ENCODE measurements around the gene DNAJC19.

DNAJC19 gene

DNA sequence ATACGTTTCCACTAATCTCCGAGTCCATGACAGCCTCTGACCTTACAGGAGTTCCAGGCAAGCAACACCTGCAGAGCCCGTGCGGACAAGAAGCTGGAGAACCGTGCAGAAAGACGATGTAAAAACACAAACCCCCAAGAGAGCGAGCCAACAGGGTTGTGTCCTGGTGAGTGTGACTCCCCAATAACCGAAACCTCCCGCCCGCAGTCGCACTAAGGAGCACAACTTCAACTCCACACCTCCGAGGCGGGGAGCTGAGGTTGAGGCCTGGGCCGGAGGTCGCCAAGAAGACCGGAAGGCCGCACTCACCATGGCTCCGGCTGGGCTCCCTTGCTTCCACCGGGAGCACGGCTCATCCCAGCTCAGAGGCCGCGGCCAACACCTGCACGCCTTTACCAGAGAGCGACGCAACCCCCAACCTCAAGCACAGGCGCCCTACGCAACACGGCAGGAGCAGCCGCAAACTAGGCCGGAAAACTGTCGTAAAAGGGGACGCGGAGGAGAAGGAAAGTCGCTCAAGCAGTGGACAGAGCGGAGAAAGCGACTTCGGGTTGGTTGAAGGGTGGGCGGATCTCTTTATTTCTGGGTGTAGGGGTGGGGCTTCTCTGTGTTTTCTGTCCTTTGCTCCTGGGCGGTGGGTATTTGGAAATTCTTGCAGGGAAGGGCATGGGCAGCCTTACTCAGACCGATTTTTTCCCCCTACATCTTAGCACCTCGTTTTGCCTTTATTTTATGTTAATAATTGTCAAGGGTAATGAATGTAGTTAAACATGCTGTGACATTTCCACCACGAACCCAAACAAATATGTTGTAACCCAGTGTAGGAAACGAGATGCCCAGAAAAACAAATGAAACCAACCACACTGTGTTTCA is at the start of gene DNAJC19:
DNAJC19 (minus strand) TSS at position 446 of the 873 bp plus-strand sequence; CDS start at position 312, 134 bp downstream.
- H3K4me3 ChIP-seq (ENCODE audit: control insufficient read depth, low read depth, low read length): peak within 1 kb of the TSS; percentile 68
- no peak for TF ChIP-seq CTCF (IDR thresholded peaks at IDR 0.05; ENCODE audit: control insufficient read depth, insufficient read depth, low read depth, low read length, missing control alignments)
- DNase-seq (ENCODE audit: low read depth): peak; percentile 91

DNA sequence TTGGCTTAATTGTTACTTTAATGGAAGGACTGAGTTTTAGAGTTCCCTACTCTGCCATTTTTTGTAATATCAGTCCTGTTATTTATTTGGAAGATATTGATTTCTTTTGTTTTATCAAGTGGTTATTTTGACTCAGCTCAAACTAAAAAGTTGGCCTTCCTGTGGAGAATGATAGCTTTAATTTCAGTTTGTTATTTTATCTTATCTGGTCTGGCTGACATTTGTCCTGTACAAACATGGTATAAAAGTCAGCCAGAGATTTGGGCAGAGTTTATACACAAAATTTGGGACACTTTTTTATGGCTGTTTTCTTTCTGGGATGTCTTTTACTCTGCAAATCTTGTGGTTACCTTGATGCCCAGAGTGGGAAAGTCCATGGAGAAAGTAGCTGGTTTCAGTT is 41.4 kb upstream of the DNAJC19 start:
- no peak for TF ChIP-seq CTCF (IDR thresholded peaks at IDR 0.05; ENCODE audit: control insufficient read depth, insufficient read depth, low read depth, low read length, missing control alignments)
- no peak for DNase-seq (ENCODE audit: low read depth)
- H3K4me3 ChIP-seq (ENCODE audit: control insufficient read depth, low read depth, low read length): no peak overlapping the region

DNA sequence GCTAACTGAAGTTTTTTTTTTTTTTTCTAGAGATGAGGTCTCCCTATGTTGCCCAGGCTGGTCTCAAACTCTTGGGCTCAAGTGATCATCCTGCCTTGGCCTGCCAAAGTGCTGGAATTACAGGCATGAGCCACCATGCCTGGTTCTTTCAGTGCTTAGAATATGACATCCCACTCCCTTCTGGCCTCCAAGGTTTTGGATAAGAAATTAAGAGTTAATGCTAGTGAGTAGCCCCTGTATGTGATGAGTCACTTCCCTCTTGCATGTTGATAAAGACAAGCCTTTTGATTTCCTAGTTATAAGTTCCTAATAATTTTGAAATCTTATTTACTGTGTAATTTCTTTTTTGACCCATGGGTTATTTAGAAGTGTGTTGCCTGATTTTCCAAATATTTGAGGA is 35.7 kb upstream of the DNAJC19 start:
- no peak for TF ChIP-seq CTCF (IDR thresholded peaks at IDR 0.05; ENCODE audit: control insufficient read depth, insufficient read depth, low read depth, low read length, missing control alignments)
- no peak overlapping the region for H3K4me3 ChIP-seq (ENCODE audit: control insufficient read depth, low read depth, low read length)
- DNase-seq (ENCODE audit: low read depth): no peak

DNA sequence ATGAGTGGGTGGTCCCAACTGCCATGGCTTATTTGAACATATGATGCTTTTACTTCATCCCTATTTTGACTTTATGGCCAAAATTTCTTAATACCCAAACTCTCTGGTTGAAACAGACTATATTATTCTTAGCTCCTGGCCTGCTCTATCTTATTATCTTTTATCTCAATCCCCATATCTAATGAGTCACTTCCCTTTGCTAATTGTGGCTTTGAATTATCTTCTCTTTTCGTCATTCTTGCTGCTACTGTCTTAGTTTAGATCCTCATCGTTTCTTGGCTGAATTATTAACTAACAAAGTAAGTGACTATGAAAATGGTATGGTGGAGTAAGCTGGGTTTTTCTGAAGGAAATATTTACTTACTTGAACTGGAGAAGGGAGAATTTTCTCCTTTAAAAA is 28.2 kb upstream of the DNAJC19 start:
- no peak for DNase-seq (ENCODE audit: low read depth)
- no peak for TF ChIP-seq CTCF (IDR thresholded peaks at IDR 0.05; ENCODE audit: control insufficient read depth, insufficient read depth, low read depth, low read length, missing control alignments)
- H3K4me3 ChIP-seq (ENCODE audit: control insufficient read depth, low read depth, low read length): no peak overlapping the region

DNA sequence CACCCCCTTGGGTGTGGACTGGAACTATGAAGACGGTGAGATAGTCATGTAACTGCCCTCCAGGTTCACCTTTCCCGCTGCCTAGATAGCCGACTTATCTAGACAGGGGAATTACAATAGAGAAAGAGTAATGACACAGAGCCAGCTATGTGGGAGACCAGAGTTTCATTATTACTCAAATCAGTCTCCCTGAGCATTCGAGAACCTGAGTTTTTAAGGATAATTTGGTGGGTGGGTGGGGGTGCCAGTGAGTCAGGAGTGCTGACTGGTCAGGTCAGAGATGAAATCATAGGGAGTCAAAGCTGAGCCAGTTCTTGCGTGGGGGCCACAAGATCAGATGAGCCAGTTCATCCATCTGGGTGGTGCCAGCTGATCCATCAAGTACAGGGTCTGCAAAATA is 19.7 kb upstream of the DNAJC19 start:
- no peak overlapping the region for H3K4me3 ChIP-seq (ENCODE audit: control insufficient read depth, low read depth, low read length)
- no peak for DNase-seq (ENCODE audit: low read depth)
- TF ChIP-seq CTCF (IDR thresholded peaks at IDR 0.05; ENCODE audit: control insufficient read depth, insufficient read depth, low read depth, low read length, missing control alignments): no peak

DNA sequence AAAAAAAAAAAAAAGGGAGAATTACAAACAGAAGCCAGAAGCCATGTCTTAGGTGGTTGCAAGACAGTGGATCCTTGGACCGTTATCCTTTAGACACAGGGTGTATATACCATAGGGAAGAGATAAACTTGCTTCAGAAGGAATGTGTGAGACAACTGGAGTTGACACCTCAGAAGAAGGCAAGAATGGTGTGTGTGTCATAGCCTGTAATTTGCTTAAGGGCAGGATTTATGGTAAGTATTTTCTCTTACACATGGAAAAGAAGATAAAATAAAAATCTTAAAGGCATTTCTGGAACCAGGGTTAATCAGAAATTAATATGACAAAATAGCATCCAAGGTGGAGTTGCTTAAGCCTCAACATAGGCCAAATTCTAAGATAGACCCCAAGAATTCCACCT is 19.3 kb upstream of the DNAJC19 start:
- TF ChIP-seq CTCF (IDR thresholded peaks at IDR 0.05; ENCODE audit: control insufficient read depth, insufficient read depth, low read depth, low read length, missing control alignments): no peak

More for the DNA sequence above, 19.3 kb upstream of the DNAJC19 start:
- H3K4me3 ChIP-seq (ENCODE audit: control insufficient read depth, low read depth, low read length): no peak overlapping the region
- DNase-seq (ENCODE audit: low read depth): no peak

All from AG09309 (cell line).